Neural crest cell (in vitro differentiated cells): ENCODE data around the gene GRM4. TPM values are rescaled to one million over a fixed set of nuclear protein-coding genes. Genes with fewer than 3 reads are reported as not detected.

ENCODE experiments used
- DNase-seq: peaks from one replicate; pipeline ENCODE4 v3.0.0; 2021; ENCODE audit warnings: low read depth, mixed read lengths, low spot score
- H3K27ac Mint-ChIP-seq: one replicate; pipeline ENCODE4 v1.8.0; 2021; ENCODE audit warnings: mild to moderate bottlenecking, mixed read lengths; ENCODE audit not compliant: unreplicated experiment
- H3K27me3 Mint-ChIP-seq: 2 replicates; pipeline ENCODE4 v1.8.0; 2021; ENCODE audit warnings: low read depth, mild to moderate bottlenecking, mixed read lengths
- H3K36me3 Mint-ChIP-seq: 2 replicates; pipeline ENCODE4 v1.8.0; 2021; ENCODE audit warnings: low read depth, mild to moderate bottlenecking, mixed read lengths
- H3K4me1 Mint-ChIP-seq: 2 replicates; pipeline ENCODE4 v1.8.0; 2021; ENCODE audit warnings: mixed read lengths
- H3K4me3 Mint-ChIP-seq: one replicate; pipeline ENCODE4 v1.8.0; 2021; ENCODE audit warnings: mild to moderate bottlenecking, mixed read lengths
- H3K9me3 Mint-ChIP-seq: 2 replicates; pipeline ENCODE4 v1.8.0; 2021; ENCODE audit warnings: mixed read lengths
- total RNA-seq: library from RNA; stranded (reverse); gene quantifications from 2 replicates; pipeline ENCODE4 v1.2.1, GENCODE V29; 2021
- TF ChIP-seq, protein P1 (sequence below): fragments of 200-600 bp; sonication (generic); conservative IDR thresholded peaks from 2 replicates; pipeline ENCODE4 v1.5.0; 2021; ENCODE audit warnings: antibody characterized with exemption, mild to moderate bottlenecking

The GRM4 gene
- total RNA-seq, 1 donor from 2014 or later = not detected

DNA sequence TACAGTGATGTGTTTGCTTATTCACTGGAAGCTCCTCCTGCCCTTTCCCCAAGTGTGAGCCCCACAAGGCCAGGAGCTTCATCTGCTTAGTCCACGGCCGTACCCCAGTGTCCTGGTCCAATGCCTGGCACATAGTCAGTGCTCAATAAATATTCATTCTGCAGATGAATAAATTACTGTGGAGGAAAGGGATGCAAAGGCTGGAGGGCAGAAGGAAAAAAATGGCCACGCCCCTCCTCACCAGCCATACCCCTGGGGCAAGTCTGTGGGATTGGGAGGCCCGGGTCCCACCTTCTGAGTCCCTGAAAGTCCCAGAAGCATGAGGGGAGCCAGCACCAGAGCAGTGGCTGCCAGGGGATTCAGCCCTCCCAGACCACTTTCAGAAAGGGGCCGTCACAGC is 65.5 kb downstream of the GRM4 start:
- H3K9me3 Mint-ChIP-seq = no peaks in the 10 kb centered on the region
- no peaks in the 10 kb centered on the region for H3K36me3 Mint-ChIP-seq
- no peak overlapping the region for H3K4me3 Mint-ChIP-seq
- peaks cover 11% of the 10 kb centered on the region for H3K4me1 Mint-ChIP-seq
- TF ChIP-seq, protein P1, sequence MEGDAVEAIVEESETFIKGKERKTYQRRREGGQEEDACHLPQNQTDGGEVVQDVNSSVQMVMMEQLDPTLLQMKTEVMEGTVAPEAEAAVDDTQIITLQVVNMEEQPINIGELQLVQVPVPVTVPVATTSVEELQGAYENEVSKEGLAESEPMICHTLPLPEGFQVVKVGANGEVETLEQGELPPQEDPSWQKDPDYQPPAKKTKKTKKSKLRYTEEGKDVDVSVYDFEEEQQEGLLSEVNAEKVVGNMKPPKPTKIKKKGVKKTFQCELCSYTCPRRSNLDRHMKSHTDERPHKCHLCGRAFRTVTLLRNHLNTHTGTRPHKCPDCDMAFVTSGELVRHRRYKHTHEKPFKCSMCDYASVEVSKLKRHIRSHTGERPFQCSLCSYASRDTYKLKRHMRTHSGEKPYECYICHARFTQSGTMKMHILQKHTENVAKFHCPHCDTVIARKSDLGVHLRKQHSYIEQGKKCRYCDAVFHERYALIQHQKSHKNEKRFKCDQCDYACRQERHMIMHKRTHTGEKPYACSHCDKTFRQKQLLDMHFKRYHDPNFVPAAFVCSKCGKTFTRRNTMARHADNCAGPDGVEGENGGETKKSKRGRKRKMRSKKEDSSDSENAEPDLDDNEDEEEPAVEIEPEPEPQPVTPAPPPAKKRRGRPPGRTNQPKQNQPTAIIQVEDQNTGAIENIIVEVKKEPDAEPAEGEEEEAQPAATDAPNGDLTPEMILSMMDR = no peak
- no peak for DNase-seq
- H3K27ac Mint-ChIP-seq = no peak overlapping the region
- no peaks in the 10 kb centered on the region for H3K27me3 Mint-ChIP-seq

DNA sequence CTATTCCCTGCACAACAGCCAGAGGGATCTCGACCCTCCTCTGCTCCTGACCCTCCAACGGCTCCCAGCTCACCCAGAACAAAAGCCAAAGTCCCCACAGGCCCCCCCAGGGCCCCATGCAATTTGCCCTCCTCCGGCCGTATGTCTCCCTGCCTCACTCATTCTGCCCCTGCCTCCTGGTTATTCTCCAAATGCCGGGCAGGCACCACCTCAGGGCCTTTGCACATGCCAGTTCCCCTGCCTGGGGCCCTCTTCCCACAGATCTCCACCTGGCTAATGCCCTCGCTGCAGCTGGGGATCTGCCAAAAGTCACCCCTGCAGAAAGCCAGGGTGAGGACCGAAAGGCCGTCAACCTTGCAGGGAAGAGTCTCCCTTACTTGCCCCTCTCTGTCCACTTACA is 66.0 kb downstream of the GRM4 start:
- TF ChIP-seq, protein P1 = no peak
- no peak for DNase-seq
- peak overlapping the region; percentile 67 for H3K27ac Mint-ChIP-seq
- H3K4me3 Mint-ChIP-seq = no peak overlapping the region
- peaks cover 11% of the 10 kb centered on the region for H3K4me1 Mint-ChIP-seq
- H3K36me3 Mint-ChIP-seq = no peaks in the 10 kb centered on the region
- no peaks in the 10 kb centered on the region for H3K9me3 Mint-ChIP-seq
- no peaks in the 10 kb centered on the region for H3K27me3 Mint-ChIP-seq

DNA sequence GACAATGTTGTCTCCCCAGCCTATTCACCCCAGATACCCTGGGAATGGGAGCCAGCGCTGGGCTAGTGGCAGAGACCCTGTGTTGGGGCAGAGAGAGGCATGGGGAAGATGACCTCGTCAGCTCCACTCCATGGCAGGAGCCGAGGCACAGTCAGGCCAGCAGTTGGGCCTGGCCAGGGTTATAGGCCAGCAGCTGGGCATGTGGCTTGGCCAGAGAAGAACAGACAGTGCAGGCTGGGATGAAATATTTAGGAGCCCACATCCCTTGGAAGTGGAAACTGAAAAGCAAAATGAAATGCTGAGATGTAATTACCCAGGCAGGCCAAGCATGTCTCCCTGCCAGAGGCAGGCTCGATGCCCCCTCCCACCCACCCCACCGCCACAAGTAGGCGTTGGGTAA is 70.0 kb downstream of the GRM4 start:
- Mint-ChIP-seq H3K4me1 (no peaks in the 10 kb centered on the region), H3K27me3 (no peaks in the 10 kb centered on the region), H3K36me3 (no peaks in the 10 kb centered on the region), H3K4me3 (no peak overlapping the region), H3K27ac (no peak overlapping the region), H3K9me3 (no peaks in the 10 kb centered on the region)
- no peak for DNase-seq
- TF ChIP-seq, protein P1 = no peak

DNA sequence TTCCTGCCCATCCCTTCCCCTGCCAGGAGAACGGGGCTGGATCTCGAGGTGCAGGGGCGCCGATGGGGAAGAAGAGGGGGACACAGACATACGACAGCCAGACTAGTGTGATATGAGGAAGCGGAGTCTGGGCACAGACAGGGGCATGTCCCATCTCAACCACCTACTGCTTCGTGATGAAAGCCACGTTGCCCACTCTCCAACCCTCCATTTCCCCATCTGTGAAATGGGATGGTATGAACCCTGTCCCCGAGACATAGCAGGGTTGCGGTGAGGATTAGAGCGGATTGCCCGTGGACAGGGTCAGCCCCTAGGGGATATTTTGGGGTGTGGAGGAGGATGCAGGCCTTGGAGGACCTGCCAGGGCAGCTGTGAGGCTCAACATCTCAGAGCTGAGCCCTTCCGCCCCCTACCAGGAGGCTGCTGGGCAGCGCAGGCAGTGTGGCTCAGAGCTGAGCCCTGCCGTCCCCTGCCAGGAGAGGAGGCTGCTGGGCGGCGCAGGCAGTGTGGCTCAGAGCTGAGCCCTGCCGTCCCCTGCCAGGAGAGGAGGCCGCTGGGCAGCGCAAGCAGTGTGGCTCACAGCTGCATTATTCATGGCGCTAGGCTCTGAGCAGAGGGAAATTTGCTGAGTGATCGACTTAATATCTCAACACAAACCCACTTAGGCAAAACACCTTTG is 71.7 kb downstream of the GRM4 start:
- H3K27ac Mint-ChIP-seq = no peak overlapping the region
- H3K4me3 Mint-ChIP-seq = no peak overlapping the region
- no peaks in the 10 kb centered on the region for H3K27me3 Mint-ChIP-seq
- no peak for DNase-seq
- TF ChIP-seq, protein P1 = peak; percentile 20
- H3K4me1 Mint-ChIP-seq = no peaks in the 10 kb centered on the region
- H3K36me3 Mint-ChIP-seq = no peaks in the 10 kb centered on the region
- no peaks in the 10 kb centered on the region for H3K9me3 Mint-ChIP-seq

DNA sequence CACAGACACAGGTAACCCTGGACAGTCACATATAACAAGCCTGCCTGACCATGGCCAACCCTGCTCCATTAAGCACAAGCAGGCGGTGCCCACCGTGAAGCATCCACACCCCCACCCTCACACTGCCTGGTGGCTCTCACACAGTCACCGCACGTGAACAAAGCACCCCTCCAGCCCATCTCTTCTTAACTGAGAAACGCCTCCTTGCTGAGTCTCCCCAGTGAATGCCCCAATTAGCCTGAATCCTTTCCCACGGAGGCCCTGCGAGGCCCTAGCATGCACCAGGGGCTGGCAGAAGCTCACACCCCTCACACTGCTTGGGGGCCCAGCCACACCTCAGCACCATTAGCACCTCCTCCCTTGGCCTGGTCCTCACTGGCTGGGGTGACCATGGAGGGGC is 72.3 kb downstream of the GRM4 start:
- no peak overlapping the region for H3K4me3 Mint-ChIP-seq
- H3K36me3 Mint-ChIP-seq = no peaks in the 10 kb centered on the region
- TF ChIP-seq, protein P1 = no peak
- H3K9me3 Mint-ChIP-seq = no peaks in the 10 kb centered on the region
- no peaks in the 10 kb centered on the region for H3K27me3 Mint-ChIP-seq
- no peaks in the 10 kb centered on the region for H3K4me1 Mint-ChIP-seq
- H3K27ac Mint-ChIP-seq = no peak overlapping the region
- no peak for DNase-seq
